H1 (cell line): ENCODE data around the gene LEFTY1. TPM values are rescaled to one million over a fixed set of nuclear protein-coding genes. Genes with fewer than 3 reads are reported as not detected.

Source experiments
- CTCF ChIA-PET: fragments of 300-600 bp; sonication (Branson Sonifier 250); formaldehyde crosslinking; loops from one replicate; lab custom pipeline; 2021; ENCODE audit not compliant: partially characterized antibody; lab: Charles Lee
- POLR2A ChIA-PET: fragments of 300-600 bp; sonication (Branson Sonifier 250); formaldehyde crosslinking; loops from one replicate; lab custom pipeline; 2021; ENCODE audit warnings: inconsistent platforms; ENCODE audit not compliant: partially characterized antibody; lab: Charles Lee
- DNase-seq, 2 experiments: peaks; one replicate each; pipeline versions ENCODE4 v3.0.0 to v3.0.0-alpha.2; 2010 to 2022; ENCODE audit warnings: low spot score in 2 of 2, low read depth in 1 of 2, mixed read lengths in 1 of 2
- FAIRE-seq: peaks from 2 replicates; lab custom pipeline; 2011; peaks lifted over from hg19 to GRCh38; lab: Jason Lieb, UNC
- H2AFZ ChIP-seq: 2 replicates; pipeline ENCODE4 v1.8.1; 2012; ENCODE audit warnings: low read length, inconsistent platforms
- H2AK5ac ChIP-seq: 2 replicates; pipeline ENCODE4 v1.6.1; 2013; ENCODE audit warnings: low read depth, low read length
- H2BK120ac ChIP-seq: replicated peaks from 2 replicates; pipeline ENCODE3; 2013; ENCODE audit warnings: low read depth, low read length, inconsistent platforms
- H2BK12ac ChIP-seq: 2 replicates; pipeline ENCODE4 v1.6.1; 2013; ENCODE audit warnings: low read depth, low read length
- H2BK15ac ChIP-seq: 2 replicates; pipeline ENCODE4 v1.6.1; 2013; ENCODE audit warnings: low read length
- H2BK20ac ChIP-seq: 2 replicates; pipeline ENCODE4 v1.6.1; 2013; ENCODE audit warnings: low read length
- H2BK5ac ChIP-seq: 2 replicates; pipeline ENCODE4 v1.6.1; 2013; ENCODE audit warnings: low read depth, low read length
- H3K14ac ChIP-seq: 2 replicates; pipeline ENCODE4 v1.6.1; 2013; ENCODE audit warnings: inconsistent platforms; ENCODE audit not compliant: insufficient read length
- H3K18ac ChIP-seq: 2 replicates; pipeline ENCODE4 v1.6.1; 2013; ENCODE audit warnings: low read length; ENCODE audit errors: extremely low read depth
- H3K23ac ChIP-seq: 2 replicates; pipeline ENCODE4 v1.6.1; 2013; ENCODE audit warnings: inconsistent platforms; ENCODE audit not compliant: insufficient read length
- H3K23me2 ChIP-seq: 2 replicates; pipeline ENCODE4 v1.6.1; 2013; ENCODE audit warnings: low read depth, low read length
- H3K27ac ChIP-seq: 2 replicates; pipeline ENCODE4 v1.6.1; 2011; ENCODE audit warnings: low read depth, low read length, inconsistent platforms
- H3K27me3 ChIP-seq, 4 experiments: replicated peaks in 1 of 4; 1 replicate in 1 of 4; 2 replicates in 3 of 4; pipeline versions ENCODE4 v1.6.1 to v1.8.1; 2011 to 2013; ENCODE audit warnings: low read length in 3 of 4, mild to moderate bottlenecking in 3 of 4, inconsistent platforms in 2 of 4, mixed read lengths in 2 of 4, moderate library complexity in 1 of 4; ENCODE audit not compliant: control insufficient read depth in 3 of 4, insufficient read depth in 3 of 4; ENCODE audit errors: extremely low read depth in 1 of 4
- H3K36me3 ChIP-seq, 4 experiments: 2 replicates each; pipeline versions ENCODE4 v1.6.1 to v1.8.1; 2011 to 2013; ENCODE audit warnings: mild to moderate bottlenecking in 4 of 4, low read length in 3 of 4, moderate library complexity in 2 of 4, control low read depth in 1 of 4, inconsistent platforms in 1 of 4; ENCODE audit not compliant: insufficient read depth in 4 of 4, control insufficient read depth in 2 of 4
- H3K4ac ChIP-seq: replicated peaks from 2 replicates; pipeline ENCODE3; 2013; ENCODE audit warnings: low read length, low read depth, mixed read lengths, inconsistent platforms; ENCODE audit not compliant: insufficient read length
- H3K4me1 ChIP-seq, 4 experiments: replicated peaks in 1 of 4; 1 replicate in 1 of 4; 2 replicates in 3 of 4; pipeline versions ENCODE4 v1.6.1 to v1.8.1; 2011 to 2013; ENCODE audit warnings: low read length in 3 of 4, inconsistent platforms in 2 of 4, mixed read lengths in 1 of 4; ENCODE audit not compliant: insufficient read depth in 4 of 4, control insufficient read depth in 3 of 4
- H3K4me2 ChIP-seq, 2 experiments: 2 replicates each; pipeline versions ENCODE4 v1.6.1 to v1.8.1; 2011 to 2013; ENCODE audit warnings: low read depth in 2 of 2, low read length in 2 of 2, control low read depth in 1 of 2, inconsistent platforms in 1 of 2, mild to moderate bottlenecking in 1 of 2; ENCODE audit not compliant: insufficient read depth in 1 of 2
- H3K4me3 ChIP-seq, 4 experiments: fragments of 200-600, 300-600 bp in 1 of 4; sonication (generic), shearing (Covaris generic), sonication (Bioruptor Twin) in 1 of 4; 2 replicates each; pipeline versions ENCODE4 v1.5.1 to v1.8.1; 2011 to 2016; ENCODE audit warnings: low read length in 4 of 4, low read depth in 3 of 4, control low read depth in 2 of 4, inconsistent platforms in 2 of 4, mild to moderate bottlenecking in 2 of 4, mixed read lengths in 1 of 4, moderate library complexity in 1 of 4; ENCODE audit not compliant: insufficient read depth in 2 of 4; ENCODE audit errors: extremely low read depth in 1 of 4
- H3K56ac ChIP-seq: replicated peaks from 2 replicates; pipeline ENCODE3; 2013; ENCODE audit warnings: low read depth, mild to moderate bottlenecking, mixed read lengths, low read length, inconsistent platforms; ENCODE audit not compliant: insufficient read length
- H3K79me1 ChIP-seq: 2 replicates; pipeline ENCODE4 v1.6.1; 2013; ENCODE audit warnings: low read depth, low read length, control low read depth
- H3K79me2 ChIP-seq, 2 experiments: 2 replicates each; pipeline versions ENCODE4 v1.6.1 to v1.8.1; 2012 to 2013; ENCODE audit warnings: low read length in 2 of 2, mild to moderate bottlenecking in 2 of 2, inconsistent platforms in 1 of 2; ENCODE audit not compliant: insufficient read depth in 2 of 2, control insufficient read depth in 1 of 2
- H3K9ac ChIP-seq, 4 experiments: replicated peaks in 1 of 4; 1 replicate in 1 of 4; 2 replicates in 3 of 4; pipeline versions ENCODE4 v1.6.1 to v1.8.1; 2011 to 2013; ENCODE audit warnings: low read depth in 3 of 4, low read length in 3 of 4, control low read depth in 2 of 4, mild to moderate bottlenecking in 2 of 4, moderate library complexity in 2 of 4, inconsistent platforms in 1 of 4; ENCODE audit errors: extremely low read depth in 1 of 4
- H3K9me3 ChIP-seq, 2 experiments: 2 replicates each; pipeline versions ENCODE4 v1.6.1 to v1.8.1; 2012 to 2013; ENCODE audit warnings: mild to moderate bottlenecking in 2 of 2, moderate library complexity in 2 of 2, control low read depth in 1 of 2, inconsistent platforms in 1 of 2, low read depth in 1 of 2, low read length in 1 of 2, mixed read lengths in 1 of 2; ENCODE audit not compliant: insufficient read depth in 2 of 2
- H4K20me1 ChIP-seq, 2 experiments: replicated peaks in 1 of 2; 2 replicates each; pipeline versions ENCODE3 to v1.8.1; 2011 to 2013; ENCODE audit warnings: inconsistent platforms in 2 of 2, low read length in 2 of 2, mild to moderate bottlenecking in 1 of 2; ENCODE audit not compliant: insufficient read depth in 2 of 2, control insufficient read depth in 1 of 2
- H4K5ac ChIP-seq: 2 replicates; pipeline ENCODE4 v1.6.1; 2013; ENCODE audit warnings: low read length, low read depth, mixed read lengths, inconsistent platforms; ENCODE audit not compliant: insufficient read length
- H4K8ac ChIP-seq: 2 replicates; pipeline ENCODE4 v1.8.0; 2013; ENCODE audit warnings: mild to moderate bottlenecking, moderate library complexity, low read length, inconsistent platforms; ENCODE audit not compliant: insufficient read depth; ENCODE audit errors: extremely low read depth
- H4K91ac ChIP-seq: replicated peaks from 2 replicates; pipeline ENCODE3; 2013; ENCODE audit warnings: low read length, mixed read lengths, inconsistent platforms; ENCODE audit not compliant: insufficient read length
- ASH2L ChIP-seq: fragments of 200-600, 300-600 bp; sonication (generic); IDR thresholded peaks from one replicate; pipeline ENCODE4 v1.7.1; 2017; ENCODE audit warnings: low read length
- CTBP2 ChIP-seq: IDR thresholded peaks from 2 replicates; pipeline ENCODE4 v1.7.0; 2011; ENCODE audit warnings: borderline replicate concordance, mild to moderate bottlenecking, moderate library complexity, mixed read lengths, low read length; ENCODE audit not compliant: insufficient read depth, insufficient read length
- HDAC2 ChIP-seq, 2 experiments: fragments of 300-600 bp in 1 of 2; sonication (generic) in 1 of 2; IDR thresholded peaks; 2 replicates each; pipeline ENCODE4 v1.6.1; 2011 to 2012; ENCODE audit warnings: low read depth in 2 of 2, low read length in 2 of 2, mild to moderate bottlenecking in 2 of 2, moderate library complexity in 2 of 2, borderline replicate concordance in 1 of 2, inconsistent platforms in 1 of 2
- KDM4A ChIP-seq: IDR thresholded peaks from one replicate; pipeline ENCODE4 v1.7.1; 2012; ENCODE audit warnings: low read depth, mild to moderate bottlenecking, moderate library complexity, low read length, inconsistent platforms; ENCODE audit not compliant: severe bottlenecking
- RAD21 ChIP-seq, 2 experiments: IDR thresholded peaks in 1 of 2; conservative IDR thresholded peaks in 1 of 2; 2 replicates each; pipeline ENCODE4 v1.6.1; 2011; ENCODE audit warnings: low read depth in 2 of 2, low read length in 2 of 2, improper control_type of control experiment in 1 of 2, inconsistent platforms in 1 of 2, mild to moderate bottlenecking in 1 of 2, moderate library complexity in 1 of 2
- SIN3A ChIP-seq, 2 experiments: IDR thresholded peaks in 1 of 2; conservative IDR thresholded peaks in 1 of 2; 2 replicates each; pipeline ENCODE4 v1.6.1; 2011 to 2012; ENCODE audit warnings: low read length in 2 of 2, improper control_type of control experiment in 1 of 2, low read depth in 1 of 2, mild to moderate bottlenecking in 1 of 2
- SRF ChIP-seq: IDR thresholded peaks from 2 replicates; pipeline ENCODE4 v1.6.1; 2011; ENCODE audit warnings: mild to moderate bottlenecking, low read depth, low read length, moderate library complexity
- WGBS, 2 experiments: shearing (Covaris generic) in 1 of 2; methylation state at CpG; one replicate each; pipeline versions ENCODE4 v1.1.6 to v1.1.7; 2013 to 2015; ENCODE audit warnings: low lambda C conversion rate in 2 of 2, mixed read lengths in 2 of 2, inconsistent platforms in 1 of 2, low coverage in 1 of 2, missing lambda C conversion rate in 1 of 2; ENCODE audit not compliant: insufficient replicate concordance in 2 of 2, insufficient coverage in 1 of 2, insufficient read length in 1 of 2; ENCODE audit errors: extremely low coverage in 1 of 2, missing lambda C conversion rate in 1 of 2; 5-methylcytosine and 5-hydroxymethylcytosine counted together
- polyA plus RNA-seq, 7 experiments: library from polyadenylated mRNA; depleted of rRNA in 3 of 7; stranded (reverse) in 5 of 7; unstranded in 2 of 7; fragments of >200 nt in 5 of 7; fragments of 200-250 nt in 2 of 7; gene quantifications; 1 replicate in 5 of 7; 2 replicates in 1 of 7; 4 replicates in 1 of 7; pipeline versions ENCODE4 v1.2.1 to v1.2.3, GENCODE V29; 2011 to 2013; ENCODE audit warnings: missing spikeins in 2 of 7, mixed read lengths in 2 of 7
- total RNA-seq: library from RNA; stranded (reverse); fragmentation: NEBNext Ultra II Directional; extraction: Animal tissue kit (Norgen Biotek cat#: 25700); gene quantifications from 2 replicates; pipeline ENCODE4 v1.2.1, GENCODE V29; 2021
- TF ChIP-seq, protein P1 (sequence below): IDR thresholded peaks from 2 replicates; pipeline ENCODE4 v1.6.1; 2012; ENCODE audit warnings: inconsistent platforms

The LEFTY1 gene
- total and polyA plus RNA-seq, 2 of the 8 experiments (the other 6 are each of a cell fraction or from before 2014, with no cell fraction given), result 4.5 to 11.7 TPM

DNA sequence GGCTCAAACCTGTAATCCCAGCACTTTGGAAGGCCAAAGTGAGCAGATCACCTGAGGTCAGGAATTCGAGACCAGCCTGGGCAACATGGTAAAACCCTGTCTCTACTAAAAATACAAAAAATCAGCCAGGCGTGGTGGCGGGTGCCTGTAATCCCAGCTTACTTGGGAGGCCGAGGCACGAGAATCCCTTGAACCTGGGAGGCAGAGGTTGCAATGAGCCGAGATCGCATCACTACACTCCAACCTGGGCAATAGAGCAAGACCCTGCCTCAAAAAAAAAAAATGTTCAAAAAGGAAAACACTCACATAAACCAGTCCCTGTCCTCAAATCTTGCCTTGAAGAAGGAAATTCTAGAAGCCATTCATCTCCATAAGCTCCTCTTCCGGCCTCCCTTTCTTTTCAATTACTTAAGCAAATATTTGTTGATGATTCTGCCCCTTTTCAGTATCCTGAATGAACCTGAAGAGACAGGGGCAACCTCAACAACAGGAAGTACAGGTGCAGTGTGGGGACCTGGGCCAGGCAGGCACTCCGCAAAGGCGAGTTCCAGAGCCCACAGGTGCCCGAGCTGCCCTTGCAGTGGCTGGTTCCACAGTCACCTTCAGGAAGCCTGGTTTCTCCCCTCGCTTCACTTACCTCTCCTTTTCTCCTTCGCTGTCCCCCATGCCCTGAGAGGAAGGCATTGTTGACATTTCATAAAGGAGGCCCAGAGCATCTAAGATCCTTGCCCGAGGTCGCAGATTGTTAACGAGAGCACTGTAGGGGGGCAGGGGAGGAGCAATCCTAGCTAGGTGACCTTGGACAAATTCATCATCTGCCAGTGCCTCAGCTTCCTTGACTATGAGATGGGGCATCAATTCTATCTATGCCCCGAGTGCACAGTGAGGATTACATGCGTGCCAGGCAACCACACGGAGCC lies 8.9 kb upstream of the LEFTY1 start:
- H3K9ac ChIP-seq, result no peak overlapping the region
- H4K20me1 ChIP-seq, result no peaks in the 10 kb centered on the region
- H3K79me1 ChIP-seq, result no peaks in the 10 kb centered on the region
- H3K14ac ChIP-seq, result no peak overlapping the region
- peak overlapping the region in 1 of 2 experiments; percentile 29; a peak in 2 of 4 replicates for H3K4me2 ChIP-seq
- peak overlapping the region; percentile 76; the same call in 1 of the 2 replicates for H3K18ac ChIP-seq
- no peaks in the 10 kb centered on the region for H3K9me3 ChIP-seq
- H2AFZ ChIP-seq, result no peak overlapping the region
- ChIA-PET POLR2A (interaction anchor here (0.6 to 5.2 kb wide), 13 partner anchors 8 to 167 kb away, joined by 3 to 63 read pairs (median 3); partner anchors contain the start of genes EPHX1, LEFTY1, PYCR2 and TMEM63A), CTCF (interaction anchor here (0.7 to 18.7 kb wide), 12 partner anchors 8 to 493 kb away, joined by 3 to 406 read pairs (median 3); partner anchors contain the start of genes LEFTY1 and TMEM63A)
- H4K8ac ChIP-seq, result no peak overlapping the region
- H2BK120ac ChIP-seq, result peak overlapping the region; percentile 98
- H2BK12ac ChIP-seq, result peak overlapping the region; percentile 96
- no peak overlapping the region for H3K27ac ChIP-seq
- H3K4me3 ChIP-seq, result no peak overlapping the region
- H3K36me3 ChIP-seq, result no peaks in the 10 kb centered on the region
- peak overlapping the region; percentile 93; the same call in 1 of the 2 replicates for H2BK5ac ChIP-seq
- H3K23me2 ChIP-seq, result no peaks in the 10 kb centered on the region
- no peak for DNase-seq
- H2AK5ac ChIP-seq, result peak overlapping the region; percentile 72
- H3K23ac ChIP-seq, result no peak overlapping the region
- no peak overlapping the region for H2BK15ac ChIP-seq
- H3K56ac ChIP-seq, result no peak overlapping the region
- no peak for FAIRE-seq
- H3K4ac ChIP-seq, result peak overlapping the region; percentile 85
- peak overlapping the region; percentile 63; the same call in 1 of the 2 replicates for H2BK20ac ChIP-seq
- H4K91ac ChIP-seq, result peak overlapping the region; percentile 98
- no peak overlapping the region for H4K5ac ChIP-seq
- H3K27me3 ChIP-seq, result no peaks in the 10 kb centered on the region
- WGBS, 2 experiments, result 91% methylated on average over 19 of the region's 19 CpGs; no CpG with 5 or more reads in 1 of the 2 experiments
- no peaks in the 10 kb centered on the region for H3K79me2 ChIP-seq
- peaks cover 0 to 21% (median 19%) of the 10 kb centered on the region in 4 experiments; a peak in 6 of 7 replicates for H3K4me1 ChIP-seq
- TF ChIP-seq CTBP2 (no peak), RAD21 (IDR thresholded peaks at IDR 0.05 in 1 of 2, conservative IDR thresholded peaks at IDR 0.05 in 1 of 2; ENCODE audit: low read depth in 2 of 2, low read length in 2 of 2) (no peak), HDAC2 (IDR thresholded peaks at IDR 0.05; ENCODE audit: borderline replicate concordance in 1 of 2, low read depth in 2 of 2, low read length in 2 of 2) (no peak), SRF (no peak), KDM4A (no peak), SIN3A (conservative IDR thresholded peaks at IDR 0.05 in 1 of 2, IDR thresholded peaks at IDR 0.05 in 1 of 2; ENCODE audit: low read depth in 1 of 2, low read length in 2 of 2) (no peak), ASH2L (no peak)
- TF ChIP-seq, protein P1, sequence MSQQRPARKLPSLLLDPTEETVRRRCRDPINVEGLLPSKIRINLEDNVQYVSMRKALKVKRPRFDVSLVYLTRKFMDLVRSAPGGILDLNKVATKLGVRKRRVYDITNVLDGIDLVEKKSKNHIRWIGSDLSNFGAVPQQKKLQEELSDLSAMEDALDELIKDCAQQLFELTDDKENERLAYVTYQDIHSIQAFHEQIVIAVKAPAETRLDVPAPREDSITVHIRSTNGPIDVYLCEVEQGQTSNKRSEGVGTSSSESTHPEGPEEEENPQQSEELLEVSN, result no peak
